ENCODE measurements around the gene WRNIP1. TPM values are rescaled to one million over a fixed set of nuclear protein-coding genes. Genes with fewer than 3 reads are reported as not detected.
"Not testable (repeated sequence)": the region's sequence is repeated elsewhere in the genome, so short reads cannot be mapped to it uniquely, and the experiment has no call there.

WRNIP1 gene
- total and polyA plus RNA-seq, 2 of the 4 experiments (the other 2 are of a cell fraction) = 43.7 to 47.1 TPM

- intact Hi-C loops (cut with micrococcal nuclease) = loop anchor here (10.0 kb wide), 1 partner anchor 222 kb away; no protein-coding TSS in a partner anchor
- H3K36me3 ChIP-seq (ENCODE audit: control insufficient read depth, insufficient read depth, low read length); H3K9me1 ChIP-seq (ENCODE audit: insufficient read depth, low read length); dilution Hi-C loops (cut with HindIII; ENCODE audit: low sequenced_read_pairs, unreplicated experiment); H3K9me3 ChIP-seq (ENCODE audit: control insufficient read depth, insufficient read depth, low read length); H3K4me3 ChIP-seq (ENCODE audit: insufficient read depth, low read depth, low read length); H2AK5ac ChIP-seq (ENCODE audit: low read depth, low read length); H3K9ac ChIP-seq (ENCODE audit: low read depth, low read length); H4K8ac ChIP-seq (ENCODE audit: low read depth in 2 of 2, low read length in 2 of 2); H3K27ac ChIP-seq (ENCODE audit: insufficient read depth, low read length); H2BK15ac ChIP-seq (ENCODE audit: low read depth, low read length); H2AK9ac ChIP-seq (replicated peaks; ENCODE audit: low read depth, low read length, poor library complexity); H2BK20ac ChIP-seq (ENCODE audit: low read depth, low read length); H3K4ac ChIP-seq (ENCODE audit: low read depth, low read length); H3K23ac ChIP-seq (ENCODE audit: low read depth, low read length); H3K56ac ChIP-seq (ENCODE audit: extremely low read depth, insufficient read depth, low read length); CTCF ChIA-PET; BruUV-seq (replicated peaks); H4K5ac ChIP-seq (ENCODE audit: low read depth, low read length); DNase-seq; H3K4me2 ChIP-seq (ENCODE audit: low read depth, low read length); H3K14ac ChIP-seq (replicated peaks; ENCODE audit: low read depth, low read length); H4K91ac ChIP-seq (ENCODE audit: insufficient read depth, low read depth, low read length); in situ Hi-C loops (cut with MboI; ENCODE audit: low sequenced_read_pairs); H2BK120ac ChIP-seq (ENCODE audit: low read depth, low read length); POLR2A ChIA-PET (ENCODE audit: unreplicated experiment); H3K18ac ChIP-seq (ENCODE audit: low read depth, low read length); H3K27me3 ChIP-seq (ENCODE audit: control insufficient read depth, insufficient read depth, low read length); H2AFZ ChIP-seq (replicated peaks; ENCODE audit: low read length, poor library complexity); H2BK5ac ChIP-seq (ENCODE audit: low read depth, low read length, poor library complexity, severe bottlenecking); ATAC-seq (ENCODE audit: low read depth); H3K4me1 ChIP-seq (ENCODE audit: control insufficient read depth, insufficient read depth, low read length): not testable (repeated sequence)
- Histone ChIP-seq H3K79me1 (ENCODE audit: low read depth in 1 of 2, low read length in 2 of 2) (peaks cover 0 to 20% of the 10 kb centered on the region in 2 experiments; a peak in 2 of 4 replicates), H4K20me1 (ENCODE audit: insufficient read depth, low read length) (peaks cover 16% of the 10 kb centered on the region)
- no CpG with 5 or more reads among the region's 4 CpGs for WGBS, 2 experiments (ENCODE audit: extremely low coverage in 2 of 2, insufficient read length in 1 of 2)
These were observed 2.3 kb upstream of the WRNIP1 start for GRCh38 chr6:2762868-2763267.

Data from IMR-90 (cell line).